GM19468 (cell line): ENCODE results near the gene SOAT2.
"Not testable (repeated sequence)": the region's sequence is repeated elsewhere in the genome, so short reads cannot be mapped to it uniquely, and the experiment has no call there.

ENCODE experiments used
- ATAC-seq: cut with Tn5 transposase; IDR thresholded peaks from one replicate; pipeline ENCODE4 v1.9.1; 2021; ENCODE audit warnings: mild to moderate bottlenecking, moderate library complexity, moderate number of reproducible peaks; ENCODE audit not compliant: unreplicated experiment; ENCODE audit errors: extremely low read depth

SOAT2 gene

DNA sequence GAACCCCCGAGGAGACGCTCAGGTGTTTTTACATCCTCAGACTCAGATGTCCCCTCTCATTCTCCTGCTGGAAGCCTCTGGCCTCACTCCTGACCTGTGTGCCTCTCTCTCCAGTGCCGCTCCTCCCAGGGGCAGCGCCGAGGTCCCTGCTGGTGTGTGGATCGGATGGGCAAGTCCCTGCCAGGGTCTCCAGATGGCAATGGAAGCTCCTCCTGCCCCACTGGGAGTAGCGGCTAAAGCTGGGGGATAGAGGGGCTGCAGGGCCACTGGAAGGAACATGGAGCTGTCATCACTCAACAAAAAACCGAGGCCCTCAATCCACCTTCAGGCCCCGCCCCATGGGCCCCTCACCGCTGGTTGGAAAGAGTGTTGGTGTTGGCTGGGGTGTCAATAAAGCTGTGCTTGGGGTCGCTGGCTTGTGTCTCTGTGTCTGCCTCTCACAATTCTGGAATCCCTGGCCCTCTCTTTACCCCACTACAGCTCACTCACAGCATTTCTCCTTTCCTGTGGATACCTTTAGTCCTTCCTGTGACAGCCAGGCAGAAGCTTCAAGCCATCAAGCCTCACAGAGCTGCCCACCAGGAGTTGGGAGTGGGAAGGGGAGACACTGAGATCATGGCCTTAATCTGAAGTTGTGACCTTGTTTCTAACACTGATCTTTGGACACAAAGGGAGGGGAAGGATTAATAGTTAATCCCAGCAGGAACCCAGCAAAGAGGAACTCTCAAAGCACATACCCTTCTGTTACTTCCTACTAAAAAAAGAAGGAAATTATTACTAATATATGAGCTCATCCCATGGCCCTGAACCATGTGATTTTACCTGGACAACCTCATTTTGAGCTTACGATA lies 1.1 kb upstream of the SOAT2 start:
- no peak for ATAC-seq

DNA sequence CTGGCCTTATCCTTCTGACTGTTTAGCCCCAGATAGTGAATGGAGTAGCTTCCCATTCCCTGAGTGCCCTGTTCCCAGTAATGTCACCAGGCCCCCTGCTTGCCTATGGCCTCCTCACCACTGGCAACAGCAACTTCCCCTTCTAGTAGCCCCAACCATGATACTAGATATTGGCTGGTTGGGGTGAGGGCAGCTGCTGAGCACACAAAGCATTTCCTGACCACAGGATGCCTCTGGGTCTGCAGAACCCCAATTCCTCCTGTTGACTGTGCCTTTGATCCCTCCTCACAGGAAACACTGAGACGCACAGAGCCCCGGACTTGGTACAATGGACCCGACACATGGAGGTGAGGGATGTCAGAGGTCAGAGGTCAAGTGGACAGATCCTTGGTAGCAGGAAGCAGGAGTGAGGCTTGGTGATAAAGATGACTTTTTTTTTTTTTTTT lies 597 bp downstream of the SOAT2 start:
- no peak for ATAC-seq

DNA sequence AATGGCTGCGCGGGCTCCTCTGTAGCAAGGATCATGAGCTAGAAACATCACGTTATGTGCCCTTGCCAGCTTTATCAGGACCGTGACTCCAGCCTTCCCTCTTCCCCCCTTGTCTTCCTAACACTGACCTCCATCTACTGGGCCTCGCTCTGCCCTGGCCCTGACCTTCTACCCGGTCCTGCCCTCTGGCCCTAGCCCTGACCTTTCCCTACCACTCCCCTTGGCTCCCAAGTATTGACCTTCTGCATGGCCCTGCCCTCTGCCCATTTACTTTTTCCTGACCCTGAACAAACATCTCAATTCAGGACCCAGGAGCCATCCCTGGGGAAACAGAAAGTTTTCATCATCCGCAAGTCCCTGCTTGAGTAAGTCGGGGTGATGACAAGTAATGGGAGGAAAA lies 2.0 kb downstream of the SOAT2 start:
- no peak for ATAC-seq

DNA sequence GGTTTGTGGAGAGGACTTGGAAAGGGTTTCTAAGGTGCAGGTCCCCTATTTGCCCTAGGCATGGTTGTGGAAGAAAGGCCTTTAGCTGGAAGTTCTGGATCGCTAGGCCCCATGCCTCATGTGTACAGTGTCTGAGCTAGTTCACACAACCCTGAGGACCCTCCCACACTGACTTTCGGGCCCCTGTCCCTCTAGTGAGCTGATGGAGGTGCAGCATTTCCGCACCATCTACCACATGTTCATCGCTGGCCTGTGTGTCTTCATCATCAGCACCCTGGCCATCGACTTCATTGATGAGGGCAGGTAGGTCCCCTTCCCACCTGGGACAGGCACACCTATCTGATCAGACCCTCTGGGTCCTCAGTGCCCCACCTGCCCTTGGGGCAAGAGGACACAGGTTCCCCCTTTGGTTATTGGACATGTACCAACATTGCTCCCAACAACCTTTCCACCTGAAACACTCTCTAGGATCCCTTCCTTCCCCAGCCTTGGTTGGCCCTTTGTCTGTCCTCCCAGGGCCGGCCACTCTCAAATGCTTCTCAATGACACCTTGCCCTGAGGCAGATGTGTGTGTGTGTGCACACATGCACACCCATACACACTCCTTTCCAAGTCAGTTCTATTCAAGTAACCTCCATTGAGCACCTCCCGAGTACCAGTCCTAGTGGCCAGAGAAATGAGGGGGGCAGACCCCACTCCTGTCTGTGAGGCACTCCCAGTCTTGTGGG lies 2.6 kb downstream of the SOAT2 start:
- ATAC-seq, result no peak

DNA sequence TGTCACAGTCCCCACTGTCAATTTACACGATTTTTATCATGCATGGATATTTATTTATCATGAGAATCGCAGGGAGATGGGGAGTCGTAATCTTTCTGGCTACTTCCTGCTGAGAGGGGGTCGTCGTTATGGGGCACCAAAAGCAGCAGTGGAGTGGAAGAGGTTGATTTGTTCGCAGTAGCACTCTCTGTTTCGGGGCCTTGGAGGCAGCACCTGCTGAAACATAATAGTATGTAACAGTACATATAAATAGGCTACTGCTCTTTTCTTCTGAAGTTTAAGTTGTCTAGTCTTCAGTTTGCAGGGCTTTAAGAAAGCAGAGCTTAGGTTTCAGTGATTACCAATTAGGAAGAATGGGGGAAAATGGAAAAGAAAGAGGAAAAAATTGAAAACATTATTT lies 3.8 kb downstream of the SOAT2 start:
- ATAC-seq, result no peak

DNA sequence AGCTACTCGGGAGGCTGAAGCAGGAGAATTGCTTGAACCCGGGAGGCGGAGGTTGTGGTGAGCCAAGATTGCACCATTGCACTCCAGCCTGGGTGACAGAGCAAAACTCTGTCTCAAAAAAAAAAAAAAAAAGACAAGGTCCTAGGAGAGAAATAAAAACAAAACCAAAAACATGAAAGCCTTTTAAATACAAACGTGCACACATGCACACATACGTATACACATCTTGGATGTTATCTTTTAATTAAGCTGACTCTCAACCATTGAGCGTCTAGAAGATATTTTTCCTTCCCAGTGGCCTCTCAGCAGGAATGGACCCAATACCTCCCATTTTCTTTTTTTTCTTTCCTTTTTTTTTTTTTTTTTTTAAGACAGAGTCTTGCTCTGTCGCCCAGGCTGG lies 9.1 kb downstream of the SOAT2 start:
- not testable (repeated sequence) for ATAC-seq

DNA sequence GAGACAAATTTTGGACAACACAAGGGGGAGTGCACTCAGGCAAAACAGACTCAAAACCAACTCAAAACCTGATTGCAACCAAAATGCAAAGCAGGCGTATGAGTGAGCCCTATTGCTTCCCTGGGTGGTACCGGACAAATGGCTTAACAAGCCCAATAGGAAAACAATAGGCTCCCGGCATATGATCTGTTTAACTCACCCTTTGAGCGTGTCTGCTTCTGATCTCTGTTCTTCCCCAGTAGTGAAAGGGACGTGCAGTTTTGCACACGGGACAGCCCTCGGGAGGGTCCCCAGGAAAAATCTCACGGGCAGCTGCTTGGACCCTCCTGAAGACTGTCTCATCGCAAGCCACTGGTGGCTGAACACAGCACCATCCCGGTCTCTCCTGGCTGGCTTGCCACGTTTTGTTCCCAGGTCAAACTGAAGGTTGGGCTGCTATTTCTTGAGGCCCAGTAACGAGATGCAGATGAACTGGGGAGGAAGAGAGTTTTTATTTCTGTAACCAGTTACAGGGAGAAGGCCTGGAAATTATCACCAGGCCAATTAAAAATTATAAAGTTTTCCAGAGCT lies 9.9 kb downstream of the SOAT2 start:
- no peak for ATAC-seq

DNA sequence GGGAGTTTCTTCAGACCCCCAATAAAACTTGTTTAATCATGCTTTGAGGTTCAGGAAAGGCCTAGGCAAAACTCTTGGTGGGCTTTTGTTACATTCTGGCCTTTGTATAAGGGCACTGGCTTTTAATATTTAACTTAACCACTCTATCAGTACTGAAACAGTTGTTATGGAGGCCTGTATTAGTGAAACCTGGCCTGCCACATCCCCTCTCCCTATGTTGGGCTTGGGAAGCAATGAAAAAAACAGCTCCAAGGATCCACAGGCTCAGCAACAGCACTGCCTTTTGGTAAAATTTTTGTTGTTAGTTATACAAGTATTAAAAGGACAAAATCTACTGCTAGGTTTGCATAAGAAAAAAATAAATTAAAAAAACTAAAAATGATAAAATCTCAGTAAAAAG lies 10.7 kb downstream of the SOAT2 start:
- ATAC-seq, result no peak

DNA sequence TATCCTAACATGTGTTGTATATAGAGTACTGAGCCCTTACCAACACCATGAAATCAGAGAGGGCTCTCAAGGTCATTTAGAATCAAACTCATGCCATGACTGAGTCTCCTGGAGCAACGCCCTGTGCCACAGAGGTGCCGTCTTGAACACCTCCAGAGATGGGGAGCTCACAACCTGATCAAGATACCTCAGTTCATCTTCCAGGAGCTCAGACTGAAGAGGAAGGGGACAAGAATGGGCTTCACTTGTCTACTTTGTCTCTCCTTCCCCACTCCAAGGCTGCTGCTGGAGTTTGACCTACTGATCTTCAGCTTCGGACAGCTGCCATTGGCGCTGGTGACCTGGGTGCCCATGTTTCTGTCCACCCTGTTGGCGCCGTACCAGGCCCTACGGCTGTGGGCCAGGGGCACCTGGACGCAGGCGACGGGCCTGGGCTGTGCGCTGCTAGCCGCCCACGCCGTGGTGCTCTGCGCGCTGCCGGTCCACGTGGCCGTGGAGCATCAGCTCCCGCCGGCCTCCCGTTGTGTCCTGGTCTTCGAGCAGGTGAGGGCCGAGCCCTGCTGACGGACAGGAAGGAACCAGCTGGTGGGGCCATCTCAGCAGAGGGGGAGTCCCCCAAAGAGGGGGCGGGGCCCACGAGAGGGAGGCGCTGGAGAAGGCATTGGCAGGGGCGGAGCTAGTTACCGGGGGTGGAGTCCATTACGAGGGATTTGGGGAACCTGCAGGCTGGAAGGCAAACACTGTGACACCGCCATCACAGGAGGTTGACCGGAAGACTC lies 12.0 kb downstream of the SOAT2 start:
- ATAC-seq, result no peak

DNA sequence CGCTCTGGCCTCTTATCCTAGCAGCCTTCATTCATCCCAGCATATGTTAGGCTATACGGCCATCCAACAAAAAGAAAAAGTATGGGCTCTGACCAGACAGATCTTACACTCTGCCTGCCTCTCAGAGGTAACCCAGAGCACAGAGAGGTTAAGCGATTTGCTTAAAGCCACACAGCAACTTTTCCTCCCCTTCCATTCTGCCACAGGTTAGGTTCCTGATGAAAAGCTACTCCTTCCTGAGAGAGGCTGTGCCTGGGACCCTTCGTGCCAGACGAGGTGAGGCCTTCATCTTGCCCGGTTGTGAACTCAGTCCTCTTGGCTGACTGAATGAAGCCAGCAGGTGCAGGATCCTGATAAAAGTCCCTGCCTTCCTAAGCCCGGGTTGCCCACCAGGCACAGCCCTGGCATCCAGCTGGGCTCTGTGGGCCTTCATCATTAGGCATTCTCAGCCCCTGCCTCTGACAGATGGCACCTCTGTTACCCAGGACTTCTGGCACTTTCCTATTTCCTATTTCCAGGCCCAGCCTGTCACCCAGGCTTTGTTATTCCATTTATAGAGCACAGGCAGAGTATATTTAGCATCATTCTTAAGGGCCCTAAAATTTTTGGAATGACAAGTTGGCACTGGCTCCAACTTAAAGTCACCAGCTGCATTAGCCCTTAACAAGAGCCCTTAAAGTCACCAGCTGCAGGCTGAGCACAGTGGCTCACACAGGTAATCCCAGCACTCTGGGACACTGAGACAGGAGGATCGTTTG lies 12.8 kb downstream of the SOAT2 start:
- no peak for ATAC-seq

DNA sequence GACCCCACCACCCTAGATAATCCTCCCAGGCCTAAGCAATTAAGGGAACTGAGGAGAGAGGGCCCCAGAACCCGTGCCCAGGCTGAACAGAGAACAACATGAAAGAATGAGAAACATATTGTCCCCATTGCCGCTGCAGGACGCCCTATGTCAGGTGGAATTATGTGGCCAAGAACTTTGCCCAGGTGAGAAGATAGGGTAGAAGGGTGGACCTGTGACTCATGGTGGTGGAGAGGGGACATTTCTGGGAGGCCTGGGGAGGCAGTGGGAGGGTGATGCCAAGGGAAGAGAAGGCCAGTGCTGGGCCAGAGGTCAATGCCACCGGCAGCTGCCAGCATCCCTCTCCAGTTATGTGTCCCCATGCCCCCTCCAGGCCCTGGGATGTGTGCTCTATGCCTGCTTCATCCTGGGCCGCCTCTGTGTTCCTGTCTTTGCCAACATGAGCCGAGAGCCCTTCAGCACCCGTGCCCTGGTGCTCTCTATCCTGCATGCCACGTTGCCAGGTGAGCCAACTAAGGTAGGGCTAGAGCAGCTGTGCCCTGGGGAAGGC lies 15.5 kb downstream of the SOAT2 start:
- ATAC-seq, result no peak

DNA sequence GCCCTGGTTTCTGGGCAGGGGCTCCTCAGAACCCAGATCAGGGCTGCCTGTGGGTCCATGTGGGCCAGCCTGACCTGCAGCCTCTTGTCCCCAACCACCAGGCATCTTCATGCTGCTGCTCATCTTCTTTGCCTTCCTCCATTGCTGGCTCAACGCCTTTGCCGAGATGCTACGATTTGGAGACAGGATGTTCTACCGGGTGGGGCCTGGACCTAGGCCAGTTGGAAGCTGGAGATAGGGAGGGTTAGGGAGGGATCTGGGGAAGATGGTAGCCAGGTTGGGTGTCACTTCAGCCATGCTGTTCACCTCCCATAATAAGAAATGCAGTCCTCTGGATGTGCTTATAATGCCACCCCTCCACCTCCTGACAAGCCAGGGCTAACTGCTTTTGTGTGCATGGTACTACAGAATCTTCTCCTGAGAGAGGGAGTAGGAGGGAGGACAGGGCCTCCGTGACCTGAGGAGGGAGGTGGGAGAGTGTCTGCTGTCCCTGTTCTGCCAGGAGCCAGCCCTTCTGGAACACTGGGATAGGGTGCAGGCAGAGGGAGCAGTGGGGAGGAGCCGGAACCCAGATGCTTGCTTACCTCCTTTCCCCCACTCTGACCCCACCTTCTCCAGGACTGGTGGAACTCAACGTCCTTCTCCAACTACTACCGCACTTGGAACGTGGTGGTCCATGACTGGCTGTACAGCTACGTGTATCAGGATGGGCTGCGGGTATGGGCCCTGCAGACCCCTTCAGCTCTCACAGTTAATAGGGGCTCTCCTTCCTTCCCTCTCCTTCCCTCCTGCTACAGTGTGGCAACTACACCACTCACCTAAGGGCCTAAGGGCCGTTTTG lies 17.6 kb downstream of the SOAT2 start:
- ATAC-seq, result no peak

DNA sequence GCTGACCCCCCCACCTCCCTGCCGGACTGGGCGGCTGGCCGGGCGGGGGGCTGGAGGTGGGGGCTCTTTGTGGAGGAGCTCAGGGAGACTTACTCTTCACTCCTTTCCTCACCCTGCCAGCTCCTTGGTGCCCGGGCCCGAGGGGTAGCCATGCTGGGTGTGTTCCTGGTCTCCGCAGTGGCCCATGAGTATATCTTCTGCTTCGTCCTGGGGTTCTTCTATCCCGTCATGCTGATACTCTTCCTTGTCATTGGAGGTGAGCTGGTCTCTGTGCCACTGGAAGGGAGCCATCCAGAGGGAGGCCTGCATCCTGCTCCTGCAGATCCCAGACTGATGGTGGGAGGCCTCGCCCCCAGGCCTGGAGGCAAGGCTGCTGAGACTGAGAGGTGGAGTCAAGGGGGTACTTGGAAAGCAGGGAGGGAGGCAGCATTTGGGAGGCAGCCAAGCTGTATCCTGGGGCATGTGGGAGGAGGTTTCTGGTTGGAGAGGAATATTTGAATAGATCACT lies 19.7 kb downstream of the SOAT2 start:
- ATAC-seq, result no peak

DNA sequence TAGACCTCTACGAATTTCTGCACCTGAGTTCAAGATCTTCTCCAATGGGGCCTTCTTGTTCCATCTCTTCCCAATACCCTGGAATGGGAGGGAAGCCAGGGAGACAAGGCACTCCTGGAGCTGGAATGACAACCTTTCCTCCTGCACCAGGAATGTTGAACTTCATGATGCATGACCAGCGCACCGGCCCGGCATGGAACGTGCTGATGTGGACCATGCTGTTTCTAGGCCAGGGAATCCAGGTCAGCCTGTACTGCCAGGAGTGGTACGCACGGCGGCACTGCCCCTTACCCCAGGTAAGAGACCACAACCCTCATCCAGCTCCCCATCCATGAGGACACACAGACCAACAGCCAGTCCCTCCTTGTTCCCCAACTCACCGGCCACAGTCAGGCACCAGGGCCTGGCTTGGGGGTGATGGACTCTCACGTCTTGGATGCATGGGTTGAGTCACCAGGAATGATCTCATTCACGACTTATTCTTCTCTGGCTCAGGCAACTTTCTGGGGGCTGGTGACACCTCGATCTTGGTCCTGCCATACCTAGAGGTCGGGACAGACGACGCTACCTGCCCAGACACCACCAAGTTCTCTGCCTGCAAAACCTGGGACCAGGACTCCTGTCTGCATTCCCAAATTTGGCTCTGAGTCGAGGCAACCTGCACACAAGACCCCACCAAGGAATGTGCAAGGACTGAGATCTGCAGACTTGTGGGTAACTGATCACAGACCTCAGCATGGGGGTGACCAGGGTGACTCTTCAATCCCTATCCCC lies 20.5 kb downstream of the SOAT2 start:
- ATAC-seq, result no peak

DNA sequence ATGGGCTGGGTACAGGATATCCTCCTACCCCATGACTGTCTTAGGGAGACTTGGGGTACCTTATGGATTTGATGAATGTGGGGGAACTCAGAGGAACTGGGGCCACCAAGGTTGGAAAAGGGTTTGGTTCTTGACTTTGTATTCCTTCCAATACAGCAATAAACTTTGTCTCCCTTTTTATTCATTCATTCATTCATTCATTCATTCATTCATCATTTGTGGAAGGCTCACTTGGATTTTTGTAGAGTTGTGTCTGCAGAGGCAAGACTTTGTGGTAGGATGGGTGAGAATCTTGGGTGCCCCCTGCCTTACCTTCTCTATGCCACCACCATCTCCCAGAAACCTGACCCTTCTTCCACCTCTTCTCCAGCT lies 21.1 kb downstream of the SOAT2 start:
- ATAC-seq, result no peak

DNA sequence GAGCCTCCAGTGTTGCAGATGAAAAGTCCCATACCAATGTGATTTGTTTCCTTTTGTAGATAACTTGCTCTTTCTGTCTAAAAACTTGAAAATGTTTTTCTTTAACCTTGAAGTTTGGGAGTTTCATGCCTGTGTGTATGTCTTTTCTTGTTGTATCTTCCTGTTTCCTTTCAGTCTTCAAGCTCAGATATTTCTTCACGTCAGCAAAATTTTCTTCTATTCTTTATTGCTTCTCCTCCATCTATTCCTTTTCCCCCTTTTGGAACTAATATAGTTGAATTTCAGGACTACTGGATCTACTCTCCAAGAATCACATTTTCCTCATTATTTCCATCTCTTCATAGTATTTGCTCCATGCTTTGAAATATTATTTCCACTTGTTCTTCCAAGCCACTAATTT lies 23.9 kb downstream of the SOAT2 start:
- no peak for ATAC-seq

DNA sequence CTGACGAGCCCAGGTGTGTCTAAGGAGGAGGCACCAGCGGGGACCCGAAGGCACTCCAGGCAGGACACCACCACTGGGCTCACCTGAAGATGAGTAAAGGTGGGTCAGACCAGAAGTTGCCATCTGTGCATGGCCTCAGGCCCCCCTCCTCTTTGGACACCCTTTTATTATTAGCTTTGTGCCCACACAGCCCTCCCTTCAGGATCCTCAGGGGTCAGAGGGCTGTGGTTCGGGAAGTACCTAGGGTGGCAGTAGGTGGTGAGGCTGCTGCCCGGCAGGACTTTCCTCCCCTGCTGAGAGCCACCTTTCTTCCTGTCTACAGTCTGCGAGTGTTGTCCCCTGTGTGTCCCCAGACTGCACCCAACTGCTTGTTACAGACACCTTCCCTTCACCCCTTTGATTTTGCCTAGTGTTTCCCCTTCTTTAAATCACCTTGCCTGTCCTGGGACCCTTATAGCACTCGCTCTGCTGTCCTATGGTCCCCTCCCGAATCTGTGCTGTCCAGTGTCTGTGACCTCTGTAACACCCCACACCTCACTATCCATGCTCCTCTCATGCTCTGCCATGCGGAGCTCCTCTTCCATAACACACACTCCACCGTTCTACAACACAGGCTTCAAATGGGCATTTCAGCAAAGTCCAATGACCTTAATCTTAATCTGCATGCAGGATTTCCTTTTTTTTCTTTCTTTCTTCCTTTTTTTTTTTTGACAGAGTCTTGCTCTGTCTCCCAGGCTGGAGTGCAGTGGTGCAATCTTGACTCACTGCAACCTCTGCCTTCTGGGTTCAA lies 25.7 kb downstream of the SOAT2 start:
- no peak for ATAC-seq
